T-helper 9 cell (primary cell): ENCODE measurements around the gene DRD1.

Experiments used
- DNase-seq: peaks from one replicate; pipeline ENCODE4 v3.0.0-alpha.2; 2020
- total RNA-seq, 2 donors: gene quantifications; one replicate each; lab custom pipeline; 2026; lab: John Stamatoyannopoulos, UW

Gene DRD1
- total RNA-seq, result 0 reads per million in 2 donors

DNA sequence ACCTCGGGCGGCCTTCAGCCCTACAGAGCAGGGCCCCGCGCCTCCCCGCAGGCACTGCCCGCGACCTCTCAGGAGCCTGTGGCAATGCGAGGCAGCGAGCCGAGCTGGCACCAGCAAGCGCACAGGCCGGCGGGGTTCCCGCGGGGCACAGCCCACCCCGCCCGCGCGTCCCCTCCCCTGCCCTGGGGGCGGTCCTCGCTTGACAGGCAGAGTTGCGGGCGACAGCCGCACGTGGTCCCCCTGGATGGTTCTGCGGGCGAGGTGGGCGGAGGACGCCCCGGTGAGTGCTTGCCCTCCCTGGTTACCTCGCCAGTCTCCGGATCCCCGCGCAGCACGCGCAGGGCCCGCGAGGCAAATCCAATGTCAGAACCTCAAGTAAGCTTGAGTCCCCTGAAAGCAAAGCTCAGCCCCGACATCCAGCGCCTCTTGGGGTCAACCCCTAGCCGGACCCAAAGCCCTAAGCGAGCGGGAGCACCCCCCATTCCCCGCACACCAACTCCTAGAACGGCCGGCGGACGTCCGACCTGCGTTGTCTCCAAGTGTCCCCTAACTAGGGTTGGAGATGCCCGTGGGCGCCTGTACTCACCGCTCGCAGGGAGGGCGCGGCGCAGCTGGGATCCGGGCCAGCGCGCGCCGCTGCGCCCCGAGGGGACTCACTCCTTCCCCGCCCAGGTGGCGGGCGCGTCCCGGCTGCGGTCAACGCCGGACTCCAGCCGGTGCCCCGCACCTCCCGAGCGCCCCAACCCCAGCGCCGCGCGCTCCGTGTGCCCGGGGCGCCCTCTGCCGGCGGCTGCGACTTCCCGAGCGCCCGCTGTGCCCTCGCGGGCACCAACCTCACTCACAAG lies at the start of gene DRD1:
Gene DRD1 (minus strand): TSS at position 123 of the 845 bp plus-strand sequence. CDS start 1,083 bp downstream, outside the sequence.
- DNase-seq, result peak; percentile 32

DNA sequence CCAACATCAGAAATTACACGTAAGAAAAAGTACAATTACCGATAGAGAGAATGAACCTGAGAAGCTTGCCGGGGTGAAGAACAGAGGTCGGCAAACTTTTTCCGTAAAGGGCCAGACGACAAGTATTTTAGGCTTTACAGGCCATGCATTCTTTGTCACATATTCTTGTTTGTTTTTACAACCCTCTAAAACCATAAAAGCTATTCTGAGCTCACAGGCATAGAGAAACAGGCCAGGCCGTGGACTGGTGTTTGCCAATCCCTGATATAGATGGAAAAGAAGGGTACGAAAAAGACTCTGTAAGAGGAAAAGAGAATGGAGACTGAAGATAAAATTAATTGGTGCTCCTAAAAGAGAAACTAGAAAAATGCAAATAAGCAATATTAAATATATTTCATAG lies 49.7 kb upstream of the DRD1 start:
- no peak for DNase-seq

DNA sequence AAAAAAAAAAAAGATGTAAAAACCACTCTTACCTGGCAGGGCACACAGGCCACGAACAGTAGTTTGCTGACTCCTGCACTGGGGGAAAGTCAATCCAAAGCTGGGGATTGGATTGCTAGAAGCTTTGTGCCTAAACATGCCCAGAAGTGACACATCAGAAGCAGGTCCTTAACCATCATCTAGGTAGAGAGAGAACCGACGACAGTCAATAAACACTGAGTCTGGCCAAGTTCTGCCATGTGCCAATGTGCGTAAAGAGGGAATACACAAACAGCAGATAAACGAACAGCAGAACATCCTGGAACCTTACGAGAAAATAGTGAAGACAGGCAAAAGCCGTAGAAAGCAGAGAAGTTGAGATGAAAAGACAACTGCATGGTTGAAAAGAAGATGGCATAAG lies 49.3 kb upstream of the DRD1 start:
- DNase-seq, result no peak

DNA sequence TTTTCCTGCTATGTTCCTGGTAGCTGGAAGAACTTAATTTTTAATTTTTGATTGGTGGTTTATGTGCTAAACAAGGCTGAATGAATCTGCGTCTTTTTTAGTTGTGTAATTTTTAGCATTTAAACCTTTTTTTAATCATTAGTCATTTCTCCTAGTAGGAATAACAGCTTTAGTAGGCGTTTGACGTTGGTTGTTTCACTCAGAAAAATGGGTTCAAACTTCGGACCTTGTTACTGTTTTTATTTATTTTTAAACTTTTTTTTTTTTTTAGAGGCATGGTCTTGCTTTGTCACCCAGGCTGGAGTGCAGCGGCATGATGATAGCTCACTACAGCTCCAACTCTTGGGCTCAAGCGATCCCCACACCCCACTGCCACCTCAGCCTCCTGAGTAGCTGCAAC lies 47.2 kb upstream of the DRD1 start:
- DNase-seq, result no peak

DNA sequence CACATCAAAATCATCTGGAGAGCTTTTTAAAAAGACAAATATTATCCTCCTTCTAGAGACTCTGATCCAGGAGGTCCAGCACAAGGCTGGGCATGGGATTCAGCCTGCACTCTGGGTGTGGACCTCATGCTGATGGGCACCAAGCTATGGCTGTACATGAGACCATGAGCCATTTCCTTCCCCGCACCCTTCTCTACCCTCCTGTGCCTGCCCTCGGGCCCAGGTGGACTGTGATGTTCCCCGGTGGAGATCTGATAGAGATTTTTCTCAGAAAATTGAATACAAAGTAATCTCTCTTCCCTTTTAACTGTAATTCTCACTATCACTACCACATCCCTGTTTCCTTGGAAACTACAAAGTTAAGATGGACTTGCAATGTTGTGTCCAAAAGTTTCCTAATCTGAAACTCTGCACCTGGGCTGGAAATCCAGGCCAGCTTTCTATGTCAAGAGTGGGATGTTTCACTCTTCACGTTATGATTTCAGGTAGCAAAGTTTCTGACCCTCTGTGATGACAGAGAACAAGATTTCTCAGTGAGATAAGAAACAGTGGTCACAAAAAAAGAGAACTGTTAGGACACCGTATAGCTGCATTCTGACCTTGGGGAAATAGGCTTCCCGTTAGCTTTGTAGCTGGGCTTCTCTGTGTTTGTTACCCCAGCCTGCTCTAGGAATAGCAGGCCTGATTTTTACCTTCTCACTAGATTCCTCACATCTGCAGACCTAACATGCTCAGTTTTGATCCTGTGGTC lies 45.9 kb upstream of the DRD1 start:
- DNase-seq, result no peak

DNA sequence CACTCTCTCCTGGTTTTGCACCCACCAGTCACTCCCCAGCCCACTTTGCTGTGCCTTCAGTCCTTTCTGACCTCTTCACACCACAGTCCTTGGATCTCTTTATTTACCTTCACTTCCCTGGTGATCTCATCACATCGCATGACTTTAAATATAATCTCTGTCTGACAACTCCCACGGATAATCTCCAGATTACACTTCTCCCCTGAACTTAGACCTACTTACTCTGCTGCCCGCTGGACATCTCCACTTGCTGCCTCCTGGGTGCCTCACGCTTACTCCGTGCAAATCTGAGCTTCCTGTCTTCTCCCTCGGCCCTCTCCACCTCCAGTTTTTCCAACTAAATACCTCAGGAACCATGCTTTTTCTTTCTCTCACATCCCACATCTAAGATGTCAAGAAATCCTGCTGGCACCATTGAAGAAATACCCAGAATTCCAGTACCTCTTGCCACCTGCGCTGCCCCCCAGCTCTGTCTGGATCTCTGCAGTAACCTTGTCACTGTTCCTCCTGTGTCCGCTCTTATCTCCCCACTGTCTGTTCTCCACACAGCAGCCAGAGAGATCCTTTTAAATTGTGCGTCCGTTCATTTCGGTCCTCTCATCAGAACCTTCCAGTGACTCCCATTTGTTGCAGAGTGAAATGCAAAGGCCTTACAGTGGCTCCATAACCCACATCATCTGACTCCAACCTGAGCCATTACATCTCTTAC lies 43.7 kb upstream of the DRD1 start:
- no peak for DNase-seq

DNA sequence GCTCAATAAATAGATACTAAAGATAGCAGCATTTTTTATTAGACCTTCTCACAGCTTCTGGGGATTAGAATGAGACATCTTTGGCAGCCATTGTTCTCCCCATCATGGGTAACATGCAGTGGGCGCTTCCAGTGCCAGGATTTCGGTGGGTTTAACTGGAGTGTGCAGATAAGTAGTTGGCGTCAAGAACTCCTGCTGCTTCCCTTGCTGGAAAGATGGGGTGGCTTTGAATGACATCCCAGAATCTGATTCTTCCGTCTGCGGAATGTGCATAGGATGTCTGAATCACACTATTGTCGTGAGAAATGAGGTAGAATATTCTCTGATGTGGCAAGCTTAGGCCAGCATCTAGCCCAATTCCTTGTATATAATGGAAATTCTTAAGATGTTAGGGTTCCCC lies 41.6 kb upstream of the DRD1 start:
- DNase-seq, result no peak

DNA sequence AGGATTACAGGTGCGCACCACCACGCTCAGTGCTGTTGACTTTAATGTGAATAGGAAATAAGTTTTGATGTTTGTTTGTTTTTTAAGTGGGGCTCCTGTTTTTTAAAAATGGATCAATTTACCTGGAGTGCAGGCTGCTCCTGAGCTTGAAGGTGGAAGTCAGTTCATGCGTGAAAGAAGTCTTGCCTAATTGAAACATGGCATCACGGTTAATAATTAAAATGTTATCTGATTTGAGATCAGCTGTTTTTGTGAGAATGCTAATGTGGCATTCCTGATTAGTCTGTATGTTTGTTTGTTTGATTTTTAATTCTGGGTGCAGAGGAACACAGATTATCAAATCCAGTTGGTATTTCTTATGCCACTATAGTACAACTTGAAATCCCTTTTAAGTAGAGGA lies 40.8 kb upstream of the DRD1 start:
- no peak for DNase-seq

DNA sequence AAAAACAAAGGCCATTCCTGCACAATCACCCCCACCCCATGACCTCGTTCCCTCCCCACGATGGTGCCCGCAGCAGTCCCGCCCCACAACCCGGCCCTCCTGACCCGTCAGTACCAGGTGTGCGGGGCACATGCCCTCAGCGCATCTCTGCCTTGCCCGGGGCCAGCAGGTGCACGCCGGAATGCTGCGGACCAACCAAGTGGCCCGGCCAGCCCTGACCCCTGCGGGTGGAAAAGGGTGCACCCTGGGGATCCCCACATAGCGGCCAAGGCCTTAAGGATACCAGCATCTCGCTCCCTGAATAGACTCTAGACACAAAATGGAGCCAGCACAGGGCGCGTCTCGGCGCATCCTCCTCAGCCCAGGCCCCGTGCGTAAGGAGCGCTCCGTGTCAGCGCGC lies 40.3 kb upstream of the DRD1 start:
- no peak for DNase-seq

DNA sequence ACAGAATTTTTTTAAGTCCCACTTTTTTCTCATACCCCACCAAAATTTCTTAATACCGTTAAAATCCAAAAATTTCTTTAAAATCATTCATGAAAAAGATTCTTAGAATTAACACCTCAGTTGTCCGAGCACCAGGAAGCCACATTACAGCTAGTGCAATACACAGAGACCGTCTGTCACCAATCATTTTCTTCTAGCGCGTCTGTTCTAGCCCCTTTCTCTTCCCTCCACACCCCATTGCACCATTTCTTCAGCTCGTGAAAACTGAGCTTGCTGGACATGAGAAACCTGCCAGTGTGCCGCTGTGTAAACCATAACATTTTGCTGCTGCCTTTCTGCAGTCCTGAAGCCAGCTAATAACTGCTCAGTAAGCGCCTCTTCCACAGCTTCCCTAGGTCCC lies 39.4 kb upstream of the DRD1 start:
- no peak for DNase-seq

DNA sequence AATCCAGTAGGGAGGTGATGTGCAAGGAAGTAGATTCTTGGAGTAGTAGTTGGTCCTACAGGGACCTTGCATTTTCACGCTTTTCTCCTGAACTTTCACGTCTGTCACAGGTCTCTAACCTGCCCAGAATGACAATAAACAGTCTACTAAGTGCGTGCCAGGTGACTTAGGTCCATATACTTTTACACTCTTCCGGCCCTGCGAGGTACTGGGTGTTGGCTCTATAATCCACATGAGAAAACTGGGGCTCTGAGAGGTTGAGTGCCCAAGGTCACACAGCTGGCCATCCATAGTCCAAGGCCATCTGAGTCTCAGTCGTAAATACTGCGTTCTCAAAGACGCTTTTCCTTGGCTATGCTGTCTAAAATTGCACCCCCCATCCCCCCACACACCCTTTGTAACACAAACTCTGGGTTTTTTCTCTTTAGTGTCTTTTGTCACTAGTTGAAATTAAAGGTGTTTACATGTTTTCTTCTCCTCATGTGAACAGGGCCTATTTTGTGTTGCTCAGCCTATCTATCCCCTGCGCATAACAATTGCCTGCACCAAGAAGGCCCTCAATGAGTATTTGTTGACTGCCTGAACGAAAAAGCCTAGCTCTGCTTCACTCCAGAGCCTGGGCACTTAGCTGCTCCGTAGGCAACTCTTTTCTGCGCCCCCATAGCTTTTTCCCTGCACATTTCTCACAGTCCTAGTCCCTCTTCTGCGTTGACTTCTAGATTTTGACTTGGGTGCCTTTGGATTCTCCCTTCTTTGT lies 35.3 kb upstream of the DRD1 start:
- no peak for DNase-seq

DNA sequence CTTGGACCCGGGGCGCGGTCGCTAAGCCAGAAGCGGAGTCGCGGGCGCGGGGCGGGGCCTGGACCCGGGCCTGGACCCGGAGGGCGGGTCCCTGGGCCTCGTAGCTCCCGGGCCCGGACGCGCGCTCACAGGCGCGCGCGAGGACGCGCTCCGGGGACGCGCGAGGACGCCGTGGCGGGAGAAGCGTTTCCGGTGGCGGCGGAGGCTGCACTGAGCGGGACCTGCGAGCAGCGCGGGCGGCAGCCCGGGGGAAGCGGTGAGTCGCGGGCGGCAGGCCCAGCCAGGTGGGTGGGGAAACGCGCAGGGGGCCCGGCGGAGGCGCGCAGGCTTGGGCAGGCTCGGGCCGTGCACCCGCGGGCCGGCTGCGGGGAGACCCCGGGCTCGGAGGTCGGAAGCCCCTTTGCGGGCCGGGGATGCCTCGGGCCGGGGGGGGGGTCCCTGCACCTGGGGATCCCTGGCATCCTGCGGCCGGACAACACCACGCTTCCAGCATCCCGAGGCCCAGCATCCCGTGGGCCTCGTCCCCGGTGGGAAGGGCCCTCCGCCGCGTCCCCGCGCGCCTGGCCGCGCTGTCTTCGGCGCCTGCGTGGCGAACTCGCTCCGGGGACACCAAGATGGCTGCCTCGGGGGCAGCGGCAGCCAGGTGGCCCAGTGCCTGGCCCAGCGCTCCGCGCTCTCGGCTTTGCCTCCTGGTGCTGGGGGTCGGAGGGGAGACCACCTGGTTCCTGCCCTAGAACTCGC lies 34.6 kb upstream of the DRD1 start, which contains the start of gene SFXN1:
Gene SFXN1 (plus strand): TSS at position 177 of the 741 bp plus-strand sequence. CDS start 13,544 bp downstream, outside the sequence.
- peak; percentile 57 for DNase-seq

DNA sequence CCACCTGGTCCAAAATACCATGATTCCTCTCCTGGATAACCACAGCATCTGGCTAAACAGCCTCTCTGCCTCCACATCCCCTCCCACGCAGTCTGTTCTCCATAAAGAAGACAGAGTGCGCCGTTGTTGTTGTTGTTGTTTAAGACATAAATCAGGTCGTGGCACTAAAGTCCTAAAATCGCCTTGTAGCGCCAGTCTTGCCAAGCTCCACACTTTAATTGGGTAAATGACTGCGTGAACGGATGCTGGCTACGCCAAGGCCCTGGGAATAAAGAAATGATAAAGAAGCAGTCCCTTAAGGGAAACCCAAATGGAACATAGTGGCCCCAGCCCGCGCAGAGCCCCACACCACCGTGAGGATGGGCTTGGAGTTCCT lies 34.0 kb upstream of the DRD1 start:
- DNase-seq, result no peak

DNA sequence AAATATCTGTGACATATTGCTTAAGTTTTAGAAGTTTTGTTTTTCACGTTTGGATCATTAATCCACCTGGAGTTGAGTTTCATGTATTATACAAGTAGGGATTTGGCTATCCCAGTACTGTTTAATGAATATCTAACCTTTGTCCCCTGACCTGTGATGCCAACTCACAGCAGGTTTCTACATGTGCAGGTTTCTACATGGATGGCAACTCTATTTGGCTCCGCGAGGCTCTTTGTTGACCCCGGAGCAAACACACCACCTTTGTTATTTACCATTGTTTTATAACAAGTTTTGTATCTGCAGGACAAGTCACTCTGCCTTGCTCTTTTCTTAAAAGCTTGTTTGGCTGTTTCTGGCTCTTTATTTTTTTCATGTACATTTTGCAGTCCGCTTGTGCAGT lies 33.5 kb upstream of the DRD1 start:
- DNase-seq, result no peak

DNA sequence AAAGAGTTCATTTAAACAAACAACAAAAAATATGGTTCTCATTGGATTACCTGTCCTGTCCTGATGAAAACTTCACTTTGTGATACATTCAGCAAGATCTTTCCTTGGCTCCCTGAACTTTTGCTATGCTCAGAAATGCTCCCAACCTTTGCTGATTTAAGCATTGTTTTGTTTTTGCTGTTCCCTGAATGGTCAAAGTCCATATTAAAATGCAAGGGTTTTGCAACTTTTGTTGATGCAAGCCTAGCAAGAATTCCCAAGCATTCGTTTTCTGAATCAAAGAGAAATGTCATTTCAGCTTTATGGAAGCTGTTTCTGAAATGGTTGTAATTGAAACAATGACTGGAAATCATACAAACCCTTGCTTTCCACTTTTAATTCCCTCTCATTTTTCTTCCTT lies 31.3 kb upstream of the DRD1 start:
- DNase-seq, result no peak

DNA sequence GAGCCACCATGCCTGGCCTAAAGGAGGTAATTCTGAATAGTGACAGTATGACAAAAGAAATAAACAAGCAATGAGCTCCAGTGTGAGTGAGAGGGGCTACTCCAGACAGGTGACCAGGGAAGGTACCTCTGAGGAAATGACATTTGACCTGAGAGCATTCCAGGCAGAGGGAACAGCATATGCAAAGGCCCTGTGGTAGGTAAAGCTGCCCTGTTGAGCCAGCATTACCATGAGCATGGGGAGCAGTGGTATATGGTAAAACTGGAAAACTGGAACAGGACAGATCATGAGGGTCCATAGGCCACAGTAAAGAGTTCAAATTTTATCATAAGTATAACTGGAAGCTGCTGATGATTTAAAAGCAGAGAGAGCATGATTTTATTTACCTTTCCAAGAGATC lies 28.4 kb upstream of the DRD1 start:
- no peak for DNase-seq

DNA sequence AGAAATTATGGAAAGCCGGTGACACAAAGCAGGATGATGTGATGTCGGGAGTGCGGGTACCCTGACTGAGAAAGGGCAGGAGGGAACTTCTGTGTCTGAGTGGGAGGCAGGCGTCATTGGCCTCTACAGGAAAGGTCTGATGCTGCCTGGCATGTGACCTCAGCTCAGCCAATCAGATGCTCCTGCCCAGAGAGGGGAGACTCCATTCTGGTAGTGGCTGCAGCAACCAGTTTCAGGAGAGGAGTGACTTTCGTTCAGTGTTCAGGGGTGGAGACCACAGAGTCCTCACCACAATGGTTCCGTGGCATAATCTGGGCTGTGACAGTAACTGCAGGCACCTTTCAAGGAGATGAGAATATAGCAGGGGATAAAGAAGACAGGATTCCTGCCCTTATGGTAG lies 27.6 kb upstream of the DRD1 start:
- no peak for DNase-seq

DNA sequence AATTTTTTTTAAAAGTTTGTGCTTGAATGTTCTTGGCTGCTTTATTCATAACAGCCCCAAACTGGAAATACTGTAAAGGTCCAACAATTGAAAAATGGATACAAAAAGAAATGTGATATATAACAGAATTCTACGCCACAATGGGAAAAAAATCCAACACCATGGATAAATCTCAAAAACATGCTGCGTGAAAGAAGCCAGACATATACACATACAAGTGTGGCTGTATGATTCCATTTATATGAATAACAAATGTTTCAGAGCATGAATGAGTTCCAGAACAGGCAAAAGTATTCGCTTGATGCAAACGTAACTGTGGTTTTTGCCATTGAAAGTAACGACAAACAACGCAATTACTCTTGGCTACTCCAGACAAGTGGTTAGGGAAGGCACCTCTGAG lies 27.2 kb upstream of the DRD1 start:
- DNase-seq, result no peak

DNA sequence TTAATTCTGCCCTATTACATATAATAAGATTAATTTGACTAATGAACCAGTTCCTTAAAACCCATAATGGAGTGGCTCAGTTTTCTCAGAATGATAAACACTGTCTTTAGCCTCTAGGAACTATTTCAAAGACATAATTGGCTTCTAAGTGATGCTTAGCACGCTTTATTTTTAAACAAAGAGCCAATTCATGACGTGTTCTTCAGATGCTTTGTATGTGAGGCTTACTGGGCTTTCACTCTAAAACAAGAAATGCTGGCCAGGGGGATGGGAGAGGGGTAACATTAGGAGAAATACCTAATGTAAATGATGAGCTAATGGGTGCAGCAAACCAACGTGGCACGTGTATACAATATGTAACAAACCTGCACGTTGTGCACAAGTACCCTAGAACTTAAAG lies 26.8 kb upstream of the DRD1 start:
- no peak for DNase-seq

DNA sequence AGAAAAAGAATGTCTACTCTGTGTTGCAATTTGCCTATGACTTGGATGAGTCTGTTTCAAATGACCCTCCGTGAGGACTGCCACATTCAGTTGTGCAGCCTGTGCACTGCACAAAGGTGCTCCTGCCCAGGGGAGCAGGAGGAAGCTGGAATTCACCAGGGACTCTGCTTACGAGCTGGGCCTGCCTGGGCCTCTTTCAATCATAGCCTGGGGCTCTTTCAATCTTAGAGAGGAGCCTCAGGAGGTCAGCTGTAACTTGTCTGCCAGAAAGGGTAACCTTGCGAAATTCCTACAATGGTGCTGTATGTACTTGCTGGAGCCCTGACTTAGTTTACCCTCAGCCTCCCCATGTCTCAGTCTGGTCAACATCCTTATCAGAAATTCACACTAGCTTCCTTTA lies 25.9 kb upstream of the DRD1 start:
- DNase-seq, result no peak

DNA sequence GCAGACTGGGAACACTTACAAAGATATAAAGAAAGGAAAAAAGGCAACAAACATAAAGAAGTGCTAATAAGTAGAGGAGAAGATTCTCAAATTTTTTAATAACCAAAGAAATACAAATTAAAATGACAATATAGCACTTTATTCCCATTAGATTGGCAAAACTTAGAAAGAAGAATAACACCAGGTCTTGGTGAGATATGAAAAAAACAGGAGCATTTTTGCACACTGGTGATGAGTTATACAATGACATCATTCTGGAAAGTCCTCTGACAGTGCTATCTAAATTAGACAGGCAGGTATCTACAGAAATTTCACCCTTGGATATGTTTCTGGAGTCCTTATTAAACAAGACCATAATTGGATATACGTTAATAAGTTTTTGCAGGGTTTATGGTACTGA lies 24.9 kb upstream of the DRD1 start:
- DNase-seq, result no peak
